A673 (cell line): ENCODE results near the gene SUPT3H. TPM values are rescaled to one million over a fixed set of nuclear protein-coding genes. Genes with fewer than 3 reads are reported as not detected.
"Not testable (repeated sequence)": the region's sequence is repeated elsewhere in the genome, so short reads cannot be mapped to it uniquely, and the experiment has no call there.

ENCODE experiments used
- BruUV-seq: library from RNA; stranded (reverse); fragments of 400-500 nt; replicated peaks from 2 replicates; lab custom pipeline; 2021; lab: Mats Ljungman, UMichigan
- CTCF ChIA-PET: fragments of 300-600 bp; sonication (Branson Sonifier 250); formaldehyde crosslinking; loops from one replicate; lab custom pipeline; 2022; ENCODE audit warnings: antibody characterized with exemption; lab: Charles Lee
- POLR2A ChIA-PET: fragments of 300-600 bp; sonication (Branson Sonifier 250); formaldehyde crosslinking; loops from one replicate; lab custom pipeline; 2022; ENCODE audit warnings: antibody characterized with exemption; ENCODE audit not compliant: low non-redundant PET; lab: Charles Lee
- DNase-seq: peaks from one replicate; pipeline ENCODE4 v3.0.0-alpha.2; 2015; ENCODE audit warnings: low spot score
- H3K27ac ChIP-seq: fragments of 200-600 bp; sonication (generic); 2 replicates; pipeline ENCODE4 v1.5.1; 2016; ENCODE audit warnings: mixed run types, low read depth, mild to moderate bottlenecking, mixed read lengths, antibody characterized with exemption, low read length; ENCODE audit not compliant: poor library complexity, severe bottlenecking
- H3K27me3 ChIP-seq: fragments of 200-600 bp; sonication (generic); replicated peaks from 2 replicates; pipeline ENCODE4 v1.6.1; 2017; ENCODE audit warnings: mixed run types, low read depth, mild to moderate bottlenecking, mixed read lengths, antibody characterized with exemption, low read length; ENCODE audit not compliant: insufficient read depth, poor library complexity
- H3K36me3 ChIP-seq: fragments of 200-600 bp; sonication (generic); 2 replicates; pipeline ENCODE4 v1.6.1; 2016; ENCODE audit warnings: mixed run types, mild to moderate bottlenecking, mixed read lengths, antibody characterized with exemption, low read length; ENCODE audit not compliant: insufficient read depth, poor library complexity, severe bottlenecking
- H3K4me1 ChIP-seq: fragments of 200-600 bp; sonication (generic); 2 replicates; pipeline ENCODE4 v1.6.1; 2017; ENCODE audit warnings: mixed run types, mild to moderate bottlenecking, mixed read lengths, antibody characterized with exemption, low read length; ENCODE audit not compliant: insufficient read depth, poor library complexity, severe bottlenecking
- H3K4me3 ChIP-seq: fragments of 200-600 bp; sonication (generic); 2 replicates; pipeline ENCODE4 v1.5.1; 2016; ENCODE audit warnings: low read depth, mixed run types, mild to moderate bottlenecking, mixed read lengths, low read length; ENCODE audit not compliant: poor library complexity, severe bottlenecking
- H3K9me3 ChIP-seq: fragments of 200-600 bp; sonication (generic); 2 replicates; pipeline ENCODE4 v1.6.1; 2016; ENCODE audit warnings: mixed run types, low read depth, mild to moderate bottlenecking, mixed read lengths, antibody characterized with exemption, low read length; ENCODE audit not compliant: poor library complexity, severe bottlenecking
- CTCF ChIP-seq: fragments of 300-800, 200-600 bp; sonication (generic); conservative IDR thresholded peaks from 2 replicates; pipeline ENCODE4 v1.5.1; 2017; ENCODE audit warnings: low read depth, mild to moderate bottlenecking, antibody characterized with exemption, low read length, moderate library complexity, mixed read lengths
- EZH2 ChIP-seq: fragments of 200-600 bp; sonication (generic); IDR thresholded peaks from 2 replicates; pipeline ENCODE4 v1.6.1; 2017; ENCODE audit warnings: borderline replicate concordance, low read depth, mild to moderate bottlenecking, mixed read lengths, antibody characterized with exemption, low read length; ENCODE audit not compliant: poor library complexity, severe bottlenecking
- intact Hi-C: fragments of 100-400 bp; cut with micrococcal nuclease; formaldehyde crosslinking; loops from one replicate; pipeline ENCODE4 v1.10.0; 2022; ENCODE audit not compliant: unreplicated experiment
- total RNA-seq: library from RNA; stranded (reverse); gene quantifications from 2 replicates; pipeline ENCODE4 v1.2.3, GENCODE V29; 2021

Gene SUPT3H
- total RNA-seq, 1 experiment from 2014 or later = 10.8 TPM

- ChIA-PET POLR2A (no interaction called here), CTCF (no interaction called here)
- Histone ChIP-seq H3K27ac (no peak overlapping the region), H3K4me1 (peaks cover 5% of the 10 kb centered on the region), H3K36me3 (no peaks in the 10 kb centered on the region), H3K9me3 (no peaks in the 10 kb centered on the region), H3K4me3 (no peak overlapping the region), H3K27me3 (no peaks in the 10 kb centered on the region)
- intact Hi-C loops = no loop called here
- no TSS peak for BruUV-seq
- DNase-seq = no peak
- TF ChIP-seq EZH2 (no peak), CTCF (no peak)
These were observed 463.6 kb downstream of the SUPT3H start for GRCh38 chr6:44914141-44914540.

DNA sequence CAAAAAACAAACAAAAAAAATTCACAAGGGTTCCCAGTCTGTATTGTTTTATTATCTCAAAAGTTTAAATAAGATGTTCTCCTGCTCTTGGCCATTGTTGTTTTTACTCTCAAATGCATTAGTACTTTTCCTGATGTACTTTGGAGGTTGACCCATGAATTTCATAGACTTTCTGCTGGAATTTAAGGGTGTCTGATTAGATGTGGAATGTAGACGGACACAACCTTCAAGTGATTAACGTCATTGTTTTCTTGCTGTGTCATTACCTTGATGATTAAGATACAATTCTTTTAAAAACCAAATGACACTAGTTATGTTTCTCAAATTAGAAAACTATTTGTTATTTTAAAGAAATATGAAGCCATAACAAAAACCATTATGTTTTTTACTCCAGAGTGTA, 471.0 kb downstream of the SUPT3H start:
- BruUV-seq = no TSS peak
- POLR2A ChIA-PET = no interaction called here
- intact Hi-C loops = no loop called here
- H3K4me3 ChIP-seq = no peak overlapping the region
- H3K27ac ChIP-seq = no peak overlapping the region
- CTCF ChIA-PET = no interaction called here
- DNase-seq = no peak
- H3K9me3 ChIP-seq = no peaks in the 10 kb centered on the region
- H3K4me1 ChIP-seq = no peaks in the 10 kb centered on the region
- no peak for TF ChIP-seq CTCF
- no peak for TF ChIP-seq EZH2
- no peaks in the 10 kb centered on the region for H3K36me3 ChIP-seq
- no peaks in the 10 kb centered on the region for H3K27me3 ChIP-seq

GRCh38 chr6:44900358-44900757, 477.4 kb downstream of the SUPT3H start:
- CTCF ChIA-PET, H3K36me3 ChIP-seq, intact Hi-C loops, DNase-seq, POLR2A ChIA-PET, BruUV-seq, H3K27ac ChIP-seq, H3K4me3 ChIP-seq, H3K27me3 ChIP-seq, H3K9me3 ChIP-seq: not testable (repeated sequence)
- peaks cover 10% of the 10 kb centered on the region for H3K4me1 ChIP-seq

- Histone ChIP-seq H3K27ac (no peak overlapping the region), H3K4me1 (peaks cover 10% of the 10 kb centered on the region), H3K4me3 (no peak overlapping the region), H3K36me3 (no peaks in the 10 kb centered on the region), H3K9me3 (no peaks in the 10 kb centered on the region), H3K27me3 (no peaks in the 10 kb centered on the region)
- ChIA-PET CTCF (no interaction called here), POLR2A (interaction anchor here (0.6 kb wide), 1 partner anchor 480 kb away, joined by 3 read pairs; the partner anchor contains the start of gene SUPT3H)
- TF ChIP-seq CTCF (no peak), EZH2 (no peak)
- DNase-seq = no peak
- BruUV-seq = no TSS peak
- intact Hi-C loops = no loop called here
These were observed 479.3 kb downstream of the SUPT3H start for GRCh38 chr6:44898296-44898930.
